ENCODE measurements around the gene DHX38.

GRCh38 chr16:72142476-72142875 lies 48.8 kb downstream of the DHX38 start:
- TF ChIP-seq CTCF (IDR thresholded peaks at IDR 0.05) (no peak), POLR2A (IDR thresholded peaks at IDR 0.05) (no peak)
